GM18951 (cell line): ENCODE results near the gene GATA5.

Experiments used
- POLR2A ChIP-seq: IDR thresholded peaks from 4 replicates; pipeline ENCODE4 v1.6.1; 2011; ENCODE audit warnings: mild to moderate bottlenecking; ENCODE audit not compliant: insufficient read length, insufficient read depth; ENCODE audit errors: extremely low read depth
- in situ Hi-C: fragments of 300-500 bp; cut with MboI; formaldehyde crosslinking; loops from one replicate; pipeline ENCODE4 v1.12.0; 2022; ENCODE audit warnings: low sequenced_read_pairs, mixed read lengths, inconsistent platforms; ENCODE audit not compliant: unreplicated experiment

Gene GATA5

DNA sequence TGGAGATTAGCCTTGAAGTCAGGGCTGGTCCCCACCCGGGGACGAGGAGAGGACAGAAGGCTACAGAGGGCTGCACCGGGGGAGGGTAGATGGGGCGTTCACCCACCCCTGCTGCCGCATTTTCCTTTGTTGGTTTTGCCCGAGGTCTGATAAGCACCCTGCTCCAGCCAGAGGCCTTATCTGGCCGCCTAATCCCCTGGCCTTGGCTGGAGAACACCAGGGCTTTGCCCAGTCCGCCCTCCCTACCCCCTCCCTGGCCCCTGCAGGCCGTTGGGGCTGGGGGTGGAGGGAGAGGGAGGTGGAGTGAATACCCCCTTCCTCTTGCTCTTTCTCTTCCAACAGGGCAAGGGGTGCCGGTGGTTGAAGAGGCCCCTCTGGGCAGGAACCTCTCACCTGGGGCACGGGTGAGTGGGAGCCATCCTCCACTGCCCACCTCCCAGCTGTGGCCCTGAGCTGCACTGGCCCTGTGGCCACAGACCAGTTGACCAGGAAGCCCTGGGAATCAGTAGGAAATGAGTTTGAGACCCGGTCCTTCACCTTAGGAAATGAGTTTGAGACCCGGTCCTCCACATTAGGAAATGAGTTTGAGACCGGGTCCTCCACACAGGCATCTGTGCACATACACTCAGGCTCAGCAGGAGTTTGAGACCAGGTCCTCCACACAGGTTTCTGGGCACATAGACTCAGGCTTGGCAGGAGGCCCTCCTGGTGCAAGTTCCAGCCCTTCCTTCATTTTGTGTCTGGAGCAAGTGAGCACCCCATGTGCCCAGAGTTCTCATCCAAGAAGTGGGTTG is 12.0 kb upstream of the GATA5 start:
- no peak for TF ChIP-seq POLR2A
- in situ Hi-C loops, result no loop called here

GRCh38 chr20:62487118-62487517 is 11.3 kb upstream of the GATA5 start:
- in situ Hi-C loops, result no loop called here
- no peak for TF ChIP-seq POLR2A

GRCh38 chr20:62486484-62486883 is 10.7 kb upstream of the GATA5 start:
- TF ChIP-seq POLR2A, result no peak
- in situ Hi-C loops, result no loop called here

- TF ChIP-seq POLR2A, result no peak
These were observed 9.9 kb upstream of the GATA5 start for GRCh38 chr20:62485701-62486089.

DNA sequence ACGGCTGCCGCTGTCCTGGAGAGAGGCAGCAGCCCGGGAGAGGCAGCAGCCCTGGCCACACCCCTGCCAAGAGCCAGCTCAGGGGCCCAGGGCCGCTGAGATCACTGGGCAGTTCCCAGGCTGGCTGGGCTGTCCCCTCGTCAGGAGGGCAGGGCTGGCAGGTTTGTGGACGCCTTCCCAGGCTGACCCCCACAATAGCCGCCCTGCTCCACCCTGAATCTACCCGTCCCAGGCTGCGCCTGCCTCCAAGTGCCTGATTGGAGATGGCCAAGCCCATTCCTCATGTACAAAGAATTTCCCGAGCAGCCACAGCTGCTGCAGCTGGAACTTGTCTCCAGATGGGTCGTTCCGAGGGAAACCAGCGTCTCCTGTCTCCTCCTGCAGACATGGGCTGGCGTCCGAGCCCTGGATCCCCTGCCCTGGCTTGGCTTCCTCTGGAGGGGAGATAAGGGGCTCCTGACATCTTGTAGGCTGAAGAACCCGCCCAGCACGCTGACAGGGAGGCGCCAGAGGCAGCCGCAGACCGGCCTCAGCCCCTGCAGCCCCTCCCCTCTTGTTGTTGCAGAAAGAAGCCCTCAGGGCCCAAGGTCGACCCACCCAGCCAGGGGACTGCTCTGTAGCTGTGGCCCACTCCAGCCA is 9.4 kb upstream of the GATA5 start:
- no peak for TF ChIP-seq POLR2A
- in situ Hi-C loops, result no loop called here

More at GRCh38 chr20:62485701-62486089, 9.9 kb upstream of the GATA5 start:
- in situ Hi-C loops, result no loop called here

DNA sequence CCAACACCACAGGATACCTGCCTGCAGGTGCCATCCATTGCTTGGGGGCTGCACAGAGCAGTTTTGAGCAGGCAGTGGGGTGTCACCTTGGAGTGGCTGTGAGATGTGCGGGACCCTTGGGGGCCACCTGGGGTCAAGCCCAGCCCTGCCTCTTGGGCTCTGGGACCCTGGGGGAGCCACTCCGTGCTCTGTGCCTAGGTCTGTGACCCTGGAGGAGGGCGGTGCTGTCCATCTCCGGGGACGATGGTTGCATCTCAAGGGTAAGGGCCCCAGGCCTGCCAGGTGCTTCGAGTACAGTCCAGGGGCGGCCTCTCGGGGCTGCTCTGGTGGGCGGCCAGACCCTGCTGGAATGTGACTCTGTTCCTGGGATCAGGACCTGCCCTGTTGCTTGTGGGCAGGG is 8.7 kb upstream of the GATA5 start:
- TF ChIP-seq POLR2A, result no peak
- in situ Hi-C loops, result no loop called here

- in situ Hi-C loops, result no loop called here
- no peak for TF ChIP-seq POLR2A
These were observed 8.0 kb upstream of the GATA5 start for GRCh38 chr20:62483613-62484458.

DNA sequence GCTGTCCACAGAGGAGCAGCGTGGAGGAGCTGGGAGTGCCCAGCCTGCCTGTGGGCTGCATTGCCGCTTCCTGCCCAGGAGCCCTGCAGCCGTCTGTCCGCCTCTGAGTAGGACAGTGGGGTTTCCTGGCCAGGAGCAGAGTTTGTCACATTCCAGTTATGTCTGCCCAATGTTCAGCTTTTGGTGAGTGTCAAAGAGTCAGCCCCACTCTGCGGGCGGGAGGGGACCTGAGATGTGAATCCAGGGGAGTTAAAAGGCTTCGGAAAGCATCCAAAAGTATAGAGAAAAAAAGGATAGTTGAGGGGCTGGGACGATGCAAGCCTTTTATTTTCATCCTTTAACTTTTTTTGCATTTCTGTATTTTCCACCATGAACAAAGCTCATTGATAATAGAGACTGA is 7.2 kb upstream of the GATA5 start:
- in situ Hi-C loops, result no loop called here
- no peak for TF ChIP-seq POLR2A

GRCh38 chr20:62482146-62482809 is 6.5 kb upstream of the GATA5 start:
- in situ Hi-C loops, result no loop called here

DNA sequence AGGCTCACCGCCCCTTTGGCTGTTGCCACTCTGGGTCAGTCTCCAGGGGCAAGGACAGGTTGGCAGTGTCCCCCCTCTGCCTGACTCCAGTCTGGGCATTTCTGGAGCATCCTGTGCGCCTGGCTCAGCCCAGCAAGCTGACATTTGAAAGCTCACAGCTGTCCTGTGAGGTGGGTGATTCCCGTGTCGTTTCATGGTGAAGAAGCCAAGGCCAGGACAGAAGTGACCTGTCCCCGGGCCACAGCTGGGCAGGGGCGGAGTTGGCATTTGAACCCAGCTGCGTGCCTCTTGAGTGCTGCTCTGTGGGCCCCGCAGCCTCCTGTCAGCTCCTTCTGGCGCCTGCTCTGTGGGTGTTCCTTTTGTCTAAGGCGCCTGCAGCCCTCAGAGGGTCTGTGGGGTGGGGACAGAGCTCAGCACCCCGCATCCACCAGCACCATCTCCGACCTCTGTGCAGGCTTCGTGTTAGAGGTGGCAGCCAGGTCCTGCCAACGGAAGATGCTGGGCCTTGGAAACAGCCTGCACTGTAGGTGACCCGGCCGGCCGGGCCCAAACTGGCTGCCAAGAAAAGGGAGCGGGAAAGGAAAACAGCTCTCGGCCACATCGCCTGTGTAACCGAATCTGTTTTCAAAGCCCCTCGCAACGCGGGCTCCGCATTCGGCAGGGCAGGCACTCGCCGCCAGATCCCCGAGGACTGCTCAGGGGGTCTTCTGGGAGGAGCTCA is 5.8 kb upstream of the GATA5 start:
- no peak for TF ChIP-seq POLR2A

More at GRCh38 chr20:62482146-62482809, 6.5 kb upstream of the GATA5 start:
- no peak for TF ChIP-seq POLR2A

GRCh38 chr20:62480318-62480717 is 4.5 kb upstream of the GATA5 start:
- in situ Hi-C loops, result no loop called here
- TF ChIP-seq POLR2A, result no peak

More for the DNA sequence above, 5.8 kb upstream of the GATA5 start:
- in situ Hi-C loops, result no loop called here

- no peak for TF ChIP-seq POLR2A
- in situ Hi-C loops, result no loop called here
These were observed 3.9 kb upstream of the GATA5 start for GRCh38 chr20:62479656-62480055.
